K562 (cell line): ENCODE measurements around the gene TRIM38. TPM values are rescaled to one million over a fixed set of nuclear protein-coding genes. Genes with fewer than 3 reads are reported as not detected.

Source experiments
- FOXA3 ChIP-seq, 2 experiments: fragments of 450-650 bp in 1 of 2; sonication (generic) in 1 of 2; formaldehyde crosslinking; IDR thresholded peaks in 1 of 2; conservative IDR thresholded peaks in 1 of 2; 2 replicates each; pipeline versions ENCODE4 v1.4.0 to v1.8.0; 2020 to 2022; ENCODE audit warnings: mild to moderate bottlenecking in 2 of 2, missing genetic modification reagents in 1 of 2
- MGA ChIP-seq: fragments of 450-650 bp; IDR thresholded peaks from 2 replicates; pipeline ENCODE4 v1.6.1; 2016; ENCODE audit warnings: mild to moderate bottlenecking, moderate library complexity
- NFIC ChIP-seq: fragments of 450-650 bp; IDR thresholded peaks from 2 replicates; pipeline ENCODE4 v1.6.1; 2017; ENCODE audit warnings: mild to moderate bottlenecking, inconsistent platforms
- OTX1 ChIP-seq: fragments of 450-650 bp; formaldehyde crosslinking; IDR thresholded peaks from 2 replicates; pipeline ENCODE4 v1.4.0; 2022; ENCODE audit warnings: mild to moderate bottlenecking
- POLR2B ChIP-seq: fragments of 450-650 bp; IDR thresholded peaks from 2 replicates; pipeline ENCODE4 v1.6.1; 2018; ENCODE audit warnings: low read depth; ENCODE audit not compliant: partially characterized antibody
- TBL1XR1 ChIP-seq, 2 experiments: IDR thresholded peaks; 2 replicates each; pipeline ENCODE4 v1.6.1; 2012; ENCODE audit warnings: improper control_type of control experiment in 2 of 2, low read length in 2 of 2, mild to moderate bottlenecking in 1 of 2
- ZBTB11 ChIP-seq, 3 experiments: fragments of 200-800 bp in 1 of 3; fragments of 250-450 bp in 1 of 3; fragments of 450-650 bp in 1 of 3; sonication (Bioruptor Pico) in 1 of 3; sonication (Bioruptor generic) in 1 of 3; formaldehyde crosslinking in 1 of 3; IDR thresholded peaks; 2 replicates each; pipeline versions ENCODE4 v1.6.1 to v1.8.0; 2016 to 2022; ENCODE audit warnings: mild to moderate bottlenecking in 2 of 3, missing genetic modification characterization in 2 of 3, missing compliant biosample characterization in 1 of 3, moderate library complexity in 1 of 3
- polyA plus RNA-seq, 8 experiments: library from polyadenylated mRNA; depleted of rRNA in 4 of 8; stranded (reverse) in 5 of 8; unstranded in 3 of 8; fragments of >200 nt; fragmentation: Nextera tagmentation in 2 of 8; fragmentation: Illumina TruSeq in 1 of 8; extraction: Ambion mirVana in 2 of 8; extraction: Trizol in 1 of 8; gene quantifications; 2 replicates each; pipeline versions ENCODE4 v1.2.1 to v1.2.3, GENCODE V29; 2011 to 2014; ENCODE audit warnings: inconsistent platforms in 1 of 8, missing spikeins in 1 of 8
- total RNA-seq, 7 experiments: library from RNA; depleted of rRNA in 6 of 7; stranded (reverse); fragments of >200 nt in 6 of 7; fragmentation: Illumina TruSeq in 2 of 7; extraction: Trizol in 2 of 7; gene quantifications; 2 replicates each; pipeline versions ENCODE4 v1.2.1 to v1.2.3, GENCODE V29; 2011 to 2021; ENCODE audit warnings: low replicate concordance in 1 of 7
- TF ChIP-seq, protein P1 (sequence below): fragments of 200-800 bp; sonication (Bioruptor generic); IDR thresholded peaks from 2 replicates; pipeline ENCODE4 v1.6.1; 2017; ENCODE audit warnings: missing genetic modification characterization, missing compliant biosample characterization

TRIM38 gene
- total and polyA plus RNA-seq, 9 of the 15 experiments (the other 6 are each of a cell fraction or from before 2014, with no cell fraction given) = 1.7 to 6.7 (median 6.3) TPM

DNA sequence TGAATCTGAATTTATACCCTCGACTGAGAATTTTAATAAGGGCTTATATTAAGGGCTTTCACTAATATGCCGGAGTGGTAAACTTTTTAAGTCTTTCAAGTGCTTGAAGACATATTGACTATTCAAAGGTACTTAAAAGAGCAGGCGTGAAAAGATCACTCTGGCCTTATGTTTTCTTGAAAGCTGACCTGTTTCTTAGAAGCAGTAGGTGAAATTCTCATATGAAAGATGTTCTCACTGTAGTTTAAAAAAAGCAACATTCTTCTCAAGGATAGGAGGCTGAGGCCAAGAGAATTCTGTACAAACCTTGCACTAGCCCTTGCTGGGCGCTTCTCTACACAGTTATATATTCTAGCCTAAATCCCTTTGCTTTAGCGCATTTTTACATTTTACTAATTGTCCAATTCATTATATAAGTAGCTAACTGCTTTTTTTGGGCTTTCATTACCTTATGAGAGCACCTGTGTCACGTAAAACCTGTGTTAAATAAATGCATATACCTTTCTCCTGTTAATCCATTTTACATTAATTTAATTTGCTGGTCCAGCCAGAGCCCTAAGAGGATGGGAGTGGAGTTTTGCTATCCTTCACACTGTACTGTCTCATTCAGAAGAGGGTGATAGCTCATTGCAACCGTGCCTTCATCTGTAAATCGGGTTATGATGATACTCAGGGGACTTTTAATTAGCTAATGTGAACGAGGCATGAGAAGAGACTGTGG is 65.0 kb downstream of the TRIM38 start (continued):
- TF ChIP-seq MGA (no peak), TBL1XR1 (IDR thresholded peaks at IDR 0.05; ENCODE audit: low read length in 2 of 2) (0 out of 4 replicates have a peak, but pooled peaks of 1 of the 2 experiments have one; percentile 19), NFIC (no peak), POLR2B (peak; percentile 16), ZBTB11 (CRISPR knock-in tag; IDR thresholded peaks at IDR 0.05) (no peak), FOXA3 (CRISPR knock-in tag; conservative IDR thresholded peaks at IDR 0.05 in 1 of 2, IDR thresholded peaks at IDR 0.05 in 1 of 2) (0 out of 4 replicates have a peak, but pooled peaks of 1 of the 2 experiments have one; percentile 12), OTX1 (CRISPR knock-in tag) (0 out of 2 replicates have a peak, but pooled peaks have one; percentile 14)
- TF ChIP-seq, protein P1, sequence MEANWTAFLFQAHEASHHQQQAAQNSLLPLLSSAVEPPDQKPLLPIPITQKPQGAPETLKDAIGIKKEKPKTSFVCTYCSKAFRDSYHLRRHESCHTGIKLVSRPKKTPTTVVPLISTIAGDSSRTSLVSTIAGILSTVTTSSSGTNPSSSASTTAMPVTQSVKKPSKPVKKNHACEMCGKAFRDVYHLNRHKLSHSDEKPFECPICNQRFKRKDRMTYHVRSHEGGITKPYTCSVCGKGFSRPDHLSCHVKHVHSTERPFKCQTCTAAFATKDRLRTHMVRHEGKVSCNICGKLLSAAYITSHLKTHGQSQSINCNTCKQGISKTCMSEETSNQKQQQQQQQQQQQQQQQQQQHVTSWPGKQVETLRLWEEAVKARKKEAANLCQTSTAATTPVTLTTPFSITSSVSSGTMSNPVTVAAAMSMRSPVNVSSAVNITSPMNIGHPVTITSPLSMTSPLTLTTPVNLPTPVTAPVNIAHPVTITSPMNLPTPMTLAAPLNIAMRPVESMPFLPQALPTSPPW (CRISPR knock-in tag) = peak; percentile 9; the same call in 1 of the 2 replicates
